Stimulated activated CD4-positive, alpha-beta T cell treated with anti-CD3 and anti-CD28 coated beads, Interleukin-15, amount 100 ng/mL, for 1 hour (primary cell): ENCODE results near the gene LTO1.
"Not testable (repeated sequence)": the region's sequence is repeated elsewhere in the genome, so short reads cannot be mapped to it uniquely, and the experiment has no call there.

Source experiments
- DNase-seq, 2 donors: peaks; one replicate each; pipeline ENCODE4 v3.0.0-alpha.2; 2020; ENCODE audit warnings: low read depth in 1 of 2, low spot score in 1 of 2

LTO1 gene

GRCh38 chr11:69636512-69637197 is 38.5 kb downstream of the LTO1 start:
- no peak for DNase-seq

GRCh38 chr11:69635804-69636511 is 39.2 kb downstream of the LTO1 start:
- DNase-seq = no peak

GRCh38 chr11:69635195-69635594 is 40.0 kb downstream of the LTO1 start:
- no peak for DNase-seq

GRCh38 chr11:69634590-69634989 is 40.6 kb downstream of the LTO1 start:
- DNase-seq = no peak

- no peak for DNase-seq
Observed at GRCh38 chr11:69634069-69634468, 41.1 kb downstream of the LTO1 start.

GRCh38 chr11:69632900-69633299 is 42.3 kb downstream of the LTO1 start:
- no peak for DNase-seq

- DNase-seq = no peak
Observed at GRCh38 chr11:69630424-69630823, 44.7 kb downstream of the LTO1 start.

- no peak for DNase-seq
Observed at GRCh38 chr11:69630017-69630416, 45.1 kb downstream of the LTO1 start.

- DNase-seq = no peak
Observed at GRCh38 chr11:69627551-69627950, 47.6 kb downstream of the LTO1 start.

- DNase-seq = no peak
Observed at GRCh38 chr11:69625476-69625875, 49.7 kb downstream of the LTO1 start.

- no peak for DNase-seq
Observed at GRCh38 chr11:69624293-69624692, 50.9 kb downstream of the LTO1 start.

GRCh38 chr11:69622097-69622681 is 53.0 kb downstream of the LTO1 start:
- not testable (repeated sequence) for DNase-seq

- DNase-seq = no peak
Observed at GRCh38 chr11:69620683-69621290, 54.4 kb downstream of the LTO1 start.

GRCh38 chr11:69618237-69618636 is 56.9 kb downstream of the LTO1 start:
- DNase-seq = no peak

GRCh38 chr11:69617682-69618081 is 57.5 kb downstream of the LTO1 start:
- DNase-seq = no peak

- no peak for DNase-seq
Observed at GRCh38 chr11:69617220-69617619, 57.9 kb downstream of the LTO1 start.
